Ascending aorta (tissue), 2 donors: ENCODE measurements around the gene ZNF485. TPM values are rescaled to one million over a fixed set of nuclear protein-coding genes. Genes with fewer than 3 reads are reported as not detected.

ENCODE experiments used
- DNase-seq, 2 donors: peaks; one replicate each; pipeline ENCODE4 v3.0.0-alpha.2; 2019; ENCODE audit warnings: low spot score in 2 of 2
- H3K27ac ChIP-seq, 2 donors: fragments of 200-600 bp; sonication (generic); one replicate each; pipeline ENCODE4 v1.5.1; 2016 to 2017; ENCODE audit warnings: mild to moderate bottlenecking in 1 of 2
- H3K27me3 ChIP-seq: fragments of 200-600 bp; sonication (generic); one replicate; pipeline ENCODE4 v1.5.1; 2017
- H3K36me3 ChIP-seq, 2 donors: fragments of 200-600 bp; sonication (generic); one replicate each; pipeline ENCODE4 v1.5.1; 2016
- H3K4me1 ChIP-seq, 2 donors: fragments of 200-600 bp; sonication (generic); one replicate each; pipeline ENCODE4 v1.5.1; 2016 to 2017; ENCODE audit warnings: mild to moderate bottlenecking in 1 of 2
- H3K4me3 ChIP-seq, 2 donors: fragments of 200-600 bp; sonication (generic); one replicate each; pipeline ENCODE4 v1.5.1; 2016 to 2017; ENCODE audit warnings: mild to moderate bottlenecking in 1 of 2
- H3K9me3 ChIP-seq, 2 donors: fragments of 200-600 bp; sonication (generic); one replicate each; pipeline ENCODE4 v1.5.1; 2016
- CTCF ChIP-seq, 3 experiments: fragments of 200-600 bp in 2 of 3; fragments of 450-650 bp in 1 of 3; sonication (generic) in 2 of 3; IDR thresholded peaks; one replicate each; pipeline ENCODE4 v1.5.1; 2016 to 2019; ENCODE audit warnings: antibody characterized with exemption in 3 of 3, mild to moderate bottlenecking in 1 of 3, moderate library complexity in 1 of 3
- intact Hi-C: fragments of 100-400 bp; cut with DNase I; formaldehyde crosslinking; loops from one replicate; pipeline ENCODE4 v1.15.1; 2023
- total RNA-seq: library from RNA; depleted of rRNA; stranded (reverse); fragments of >200 nt; gene quantifications from one replicate; pipeline ENCODE4 v1.1.0, GENCODE V29; 2016

The ZNF485 gene
- total RNA-seq, 1 donor from 2014 or later = 0.43 TPM

- peaks cover 33 to 42% of the 10 kb centered on the region in 2 donors for H3K36me3 ChIP-seq
- H3K9me3 ChIP-seq = peaks cover 46 to 47% of the 10 kb centered on the region in 2 donors
Measured at GRCh38 chr10:43647576-43647975, 41.3 kb downstream of the ZNF485 start.

GRCh38 chr10:43648095-43648397, 41.8 kb downstream of the ZNF485 start:
- peaks cover 0 to 5% of the 10 kb centered on the region in 2 donors for H3K4me1 ChIP-seq
- peaks cover 31 to 37% of the 10 kb centered on the region in 2 donors for H3K36me3 ChIP-seq
- peaks cover 41 to 43% of the 10 kb centered on the region in 2 donors for H3K9me3 ChIP-seq
- peak overlapping the region; percentile 85 to 95 for H3K4me3 ChIP-seq
- no peak for DNase-seq
- TF ChIP-seq CTCF (IDR thresholded peaks at IDR 0.05) = no peak
- intact Hi-C loops = loop anchor here (1.0 to 5.0 kb wide), 3 partner anchors 41 to 1096 kb away; partner anchors contain the start of genes ZNF239 and ZNF485
- H3K27ac ChIP-seq = peak overlapping the region; percentile 73 to 78
- no peaks in the 10 kb centered on the region for H3K27me3 ChIP-seq

More at GRCh38 chr10:43647576-43647975, 41.3 kb downstream of the ZNF485 start:
- no peaks in the 10 kb centered on the region for H3K27me3 ChIP-seq
- no peak for DNase-seq
- no peak overlapping the region for H3K27ac ChIP-seq
- H3K4me3 ChIP-seq = peak overlapping the region; percentile 85 to 95
- TF ChIP-seq CTCF (IDR thresholded peaks at IDR 0.05) = no peak
- intact Hi-C loops = loop anchor here (5.0 kb wide), 1 partner anchor 1095 kb away; no protein-coding TSS in a partner anchor
- peaks cover 0 to 5% of the 10 kb centered on the region in 2 donors for H3K4me1 ChIP-seq

GRCh38 chr10:43648398-43649184, 42.4 kb downstream of the ZNF485 start, which contains the start of gene ZNF32:
Gene ZNF32, minus strand, starts transcription at chr10:43648881. Its CDS starts 2,748 bp downstream, at chr10:43646133.
- peak; percentile 32 to 90 for DNase-seq
- Histone ChIP-seq H3K27ac (peak within 1 kb of the TSS; percentile 73 to 78), H3K9me3 (peaks cover 36 to 37% of the 10 kb centered on the region in 2 donors), H3K36me3 (peaks cover 25 to 32% of the 10 kb centered on the region in 2 donors), H3K4me3 (peak within 1 kb of the TSS; percentile 85 to 95), H3K4me1 (peaks cover 0 to 5% of the 10 kb centered on the region in 2 donors), H3K27me3 (no peaks in the 10 kb centered on the region)
- intact Hi-C loops = loop anchor here (1.0 to 5.0 kb wide), 3 partner anchors 42 to 1096 kb away; partner anchors contain the start of genes ZNF239 and ZNF485
- no peak for TF ChIP-seq CTCF (IDR thresholded peaks at IDR 0.05)

- Histone ChIP-seq H3K9me3 (peaks cover 30 to 31% of the 10 kb centered on the region in 2 donors), H3K4me3 (peak overlapping the region; percentile 85 to 95), H3K36me3 (peaks cover 20 to 26% of the 10 kb centered on the region in 2 donors), H3K27ac (peak overlapping the region; percentile 73 to 78), H3K4me1 (peaks cover 0 to 5% of the 10 kb centered on the region in 2 donors), H3K27me3 (no peaks in the 10 kb centered on the region)
- no peak for TF ChIP-seq CTCF (IDR thresholded peaks at IDR 0.05)
- DNase-seq = no peak
- intact Hi-C loops = loop anchor here (2.0 to 5.0 kb wide), 2 partner anchors 42 to 1097 kb away; partner anchors contain the start of gene ZNF485
Measured at GRCh38 chr10:43649185-43649523, 42.9 kb downstream of the ZNF485 start.

- DNase-seq = no peak
- H3K36me3 ChIP-seq = no peaks in the 10 kb centered on the region
- no peak for TF ChIP-seq CTCF (IDR thresholded peaks at IDR 0.05)
- H3K27ac ChIP-seq = no peak overlapping the region
- intact Hi-C loops = no loop called here
- H3K27me3 ChIP-seq = no peaks in the 10 kb centered on the region
- no peaks in the 10 kb centered on the region for H3K9me3 ChIP-seq
- no peak overlapping the region for H3K4me3 ChIP-seq
- H3K4me1 ChIP-seq = no peaks in the 10 kb centered on the region
Measured at GRCh38 chr10:43653746-43654145, 47.5 kb downstream of the ZNF485 start.
